ENCODE results near the gene TIAM2.
"Not testable (repeated sequence)": the region's sequence is repeated elsewhere in the genome, so short reads cannot be mapped to it uniquely, and the experiment has no call there.

TIAM2 gene

GRCh38 chr6:155267411-155267810, 272.3 kb downstream of the TIAM2 start:
- DNase-seq, result no peak

DNA sequence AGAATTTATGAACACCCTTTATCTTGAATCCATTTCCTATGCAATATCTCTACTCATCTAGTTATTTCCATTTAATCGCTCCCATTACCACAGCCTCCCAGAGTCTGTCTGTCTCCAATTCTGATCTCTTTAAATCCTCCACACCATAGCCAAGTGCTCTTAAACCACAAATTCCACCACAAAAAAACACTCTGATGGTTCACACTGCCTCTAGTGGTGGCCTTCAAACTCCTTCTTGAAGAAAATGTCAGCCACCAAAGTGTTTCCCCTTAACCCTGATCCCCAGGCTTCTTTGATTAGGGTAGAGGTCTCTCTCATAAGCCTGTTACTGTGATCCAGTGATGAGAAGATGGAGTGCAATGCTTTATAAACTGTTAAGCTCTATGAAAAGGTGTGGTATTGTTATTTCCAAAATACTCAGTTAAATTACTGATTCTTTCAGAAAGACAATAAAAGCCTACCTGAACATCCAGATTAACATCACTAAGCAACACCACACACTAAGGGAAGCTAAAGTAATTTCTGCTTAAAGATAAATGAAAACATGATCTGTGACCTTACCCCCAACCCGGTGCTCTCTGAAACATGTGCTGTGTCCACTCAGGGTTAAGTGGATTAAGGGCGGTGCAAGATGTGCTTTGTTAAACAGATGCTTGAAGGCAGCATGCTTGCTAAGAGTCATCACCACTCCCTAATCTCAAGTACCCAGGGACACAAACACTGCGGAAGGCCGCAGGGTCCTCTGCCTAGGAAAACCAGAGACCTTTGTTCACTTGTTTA, 273.2 kb downstream of the TIAM2 start:
- DNase-seq, result not testable (repeated sequence)

GRCh38 chr6:155269765-155270164, 274.6 kb downstream of the TIAM2 start:
- DNase-seq, result no peak

GRCh38 chr6:155270561-155271091, 275.5 kb downstream of the TIAM2 start:
- no peak for DNase-seq

- no peak for DNase-seq
Measured at GRCh38 chr6:155271145-155271544, 276.0 kb downstream of the TIAM2 start.

GRCh38 chr6:155272353-155273232, 277.5 kb downstream of the TIAM2 start:
- no peak for DNase-seq

DNA sequence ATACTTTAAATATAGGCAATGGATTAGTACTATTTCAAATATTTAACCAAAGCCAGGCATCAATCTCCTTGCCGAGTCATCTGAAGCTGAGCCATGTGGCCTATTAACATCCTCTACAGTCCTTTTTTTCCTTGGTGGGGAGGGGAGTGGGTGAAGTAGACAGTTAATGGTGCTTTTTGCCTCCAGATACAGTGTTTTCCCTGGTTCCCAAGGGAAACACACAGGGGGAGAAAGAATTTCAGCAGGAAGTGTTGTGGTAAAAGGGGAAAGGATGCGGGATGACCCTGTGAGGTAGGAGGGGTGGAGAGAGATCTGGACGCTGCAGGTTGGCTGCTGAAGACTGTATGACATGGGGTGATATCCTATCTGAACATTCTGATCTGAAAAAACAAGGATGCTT, 278.3 kb downstream of the TIAM2 start:
- DNase-seq, result no peak

DNA sequence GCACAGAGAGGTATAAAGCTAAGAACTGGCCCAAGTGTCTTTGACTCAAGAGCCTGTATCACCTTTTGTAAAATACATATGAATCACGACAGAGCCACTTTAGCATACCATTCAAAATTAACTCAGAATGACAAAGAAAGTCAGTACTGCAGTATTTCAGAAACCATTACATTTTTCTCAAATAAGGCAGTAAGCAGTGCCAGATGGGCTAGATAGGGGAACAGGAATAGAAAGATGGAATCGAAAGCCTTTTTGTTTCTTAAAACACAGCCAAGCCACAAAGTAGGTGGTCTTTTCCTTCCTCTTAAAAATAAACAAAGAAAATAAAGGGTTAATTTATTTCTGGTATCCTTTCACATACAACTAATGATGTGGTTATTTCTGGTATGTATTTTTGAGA, 279.0 kb downstream of the TIAM2 start:
- DNase-seq, result no peak

- DNase-seq, result no peak
Measured at GRCh38 chr6:155274533-155274932, 279.4 kb downstream of the TIAM2 start.

DNA sequence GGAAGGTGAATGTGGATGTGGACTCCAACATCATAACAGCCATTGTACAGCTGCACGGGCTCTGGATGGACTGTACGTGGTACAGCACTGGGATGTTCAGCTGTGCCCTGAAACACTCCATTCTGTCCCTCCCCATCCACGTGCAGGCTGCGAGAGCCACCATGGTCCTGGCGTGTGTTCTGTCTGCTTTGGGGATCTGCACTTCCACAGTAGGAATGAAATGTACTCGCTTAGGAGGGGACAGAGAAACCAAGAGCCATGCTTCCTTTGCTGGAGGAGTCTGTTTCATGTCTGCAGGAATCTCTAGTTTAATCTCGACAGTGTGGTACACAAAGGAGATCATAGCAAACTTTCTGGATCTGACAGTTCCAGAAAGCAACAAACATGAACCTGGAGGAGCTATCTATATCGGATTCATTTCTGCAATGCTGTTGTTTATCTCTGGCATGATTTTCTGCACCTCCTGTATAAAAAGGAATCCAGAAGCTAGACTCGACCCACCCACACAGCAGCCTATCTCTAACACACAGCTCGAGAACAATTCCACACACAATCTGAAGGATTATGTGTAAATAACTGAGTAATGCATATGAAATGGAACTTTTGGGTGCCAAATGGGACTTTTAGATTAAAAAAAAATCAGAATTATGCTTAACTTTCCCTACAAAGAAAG, 280.8 kb downstream of the TIAM2 start:
- DNase-seq, result no peak

DNA sequence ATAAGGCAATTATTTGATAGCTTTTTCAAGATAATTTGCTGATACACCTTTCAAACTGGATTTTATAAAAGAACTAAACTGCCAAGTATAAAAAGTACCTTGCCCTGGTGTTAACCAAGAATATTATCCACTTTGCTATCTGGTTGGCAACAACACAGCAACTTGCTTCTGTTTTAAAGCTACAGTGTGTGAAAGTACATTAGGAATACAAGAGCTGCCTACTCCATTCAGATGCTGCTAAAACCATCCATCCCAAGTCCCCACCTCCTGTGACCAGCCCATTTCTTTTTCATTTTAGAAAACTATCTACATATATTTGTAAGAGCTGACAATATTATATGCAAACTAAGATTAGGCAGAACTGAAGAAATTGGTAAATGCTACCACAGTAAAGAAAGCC, 281.5 kb downstream of the TIAM2 start:
- no peak for DNase-seq

DNA sequence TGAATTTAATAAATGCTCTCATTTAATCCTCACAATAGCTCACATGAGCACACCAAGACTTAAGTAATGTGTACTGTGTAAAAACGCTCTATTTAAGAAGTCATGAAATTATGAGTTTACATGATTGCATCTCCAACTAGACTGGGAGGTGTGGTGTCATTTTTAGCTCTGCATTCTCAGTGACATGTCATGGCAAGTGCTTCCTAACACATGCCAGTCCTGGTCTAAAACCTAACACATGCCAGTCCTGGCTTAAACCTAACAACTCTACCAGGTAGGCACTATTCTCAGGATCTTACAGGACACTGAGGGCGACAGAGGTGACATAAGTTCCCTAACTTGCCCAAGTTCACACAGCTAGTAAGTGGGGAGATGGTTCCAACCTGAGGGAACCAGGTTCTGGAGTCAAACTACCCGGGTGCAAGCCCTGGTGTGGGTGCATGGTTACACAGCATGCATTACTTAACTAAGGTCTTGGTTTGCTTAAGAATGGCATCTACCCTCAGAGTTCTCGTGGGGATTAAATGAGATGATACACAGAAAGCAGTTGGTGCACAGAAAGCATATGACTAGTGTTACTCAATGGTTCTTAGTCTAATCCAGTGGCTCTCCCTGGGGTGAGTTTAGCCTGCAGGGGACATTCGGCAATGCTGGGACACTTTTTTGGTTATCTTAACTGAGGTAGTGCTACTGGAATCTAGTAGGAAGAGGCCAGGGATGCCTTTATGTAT, 283.4 kb downstream of the TIAM2 start:
- no peak for DNase-seq

DNA sequence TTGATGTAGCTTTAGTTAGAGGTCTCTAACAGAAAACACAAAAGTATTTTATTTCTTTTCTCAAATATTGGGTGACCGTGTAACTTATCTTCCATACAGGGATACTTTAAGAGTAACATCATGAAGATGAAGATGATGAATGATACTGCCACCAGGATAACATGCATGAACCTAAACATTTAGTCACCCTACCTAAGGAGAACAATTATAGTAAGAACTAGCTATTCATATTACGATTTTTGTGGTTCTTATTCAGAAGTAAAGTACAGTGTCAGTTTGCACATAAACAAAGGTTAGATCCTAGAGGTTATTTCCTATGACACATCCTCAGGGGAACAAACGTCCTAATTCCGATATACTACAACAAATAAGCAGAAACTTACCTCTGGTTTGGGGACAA, 289.7 kb downstream of the TIAM2 start:
- no peak for DNase-seq

- DNase-seq, result no peak
Measured at GRCh38 chr6:155287762-155288161, 292.6 kb downstream of the TIAM2 start.

DNA sequence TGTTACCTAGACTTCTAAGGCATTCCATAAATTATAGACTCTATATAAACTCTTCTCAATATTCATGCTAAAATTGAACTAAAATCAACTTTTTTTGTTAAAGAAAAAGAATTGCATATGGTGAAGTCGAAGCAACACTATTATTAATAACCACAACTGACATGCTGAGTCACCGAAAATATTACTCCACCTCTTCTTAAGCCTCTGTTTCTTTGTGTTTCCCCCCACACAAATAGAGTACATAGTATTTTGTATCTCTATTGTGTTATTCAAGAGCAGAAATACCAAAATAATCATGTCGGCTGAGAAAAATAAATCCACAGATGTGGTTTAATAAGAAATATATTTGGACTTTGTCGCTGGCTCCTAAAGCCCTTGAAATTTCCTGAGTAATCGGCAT, 295.4 kb downstream of the TIAM2 start:
- DNase-seq, result no peak

DNA sequence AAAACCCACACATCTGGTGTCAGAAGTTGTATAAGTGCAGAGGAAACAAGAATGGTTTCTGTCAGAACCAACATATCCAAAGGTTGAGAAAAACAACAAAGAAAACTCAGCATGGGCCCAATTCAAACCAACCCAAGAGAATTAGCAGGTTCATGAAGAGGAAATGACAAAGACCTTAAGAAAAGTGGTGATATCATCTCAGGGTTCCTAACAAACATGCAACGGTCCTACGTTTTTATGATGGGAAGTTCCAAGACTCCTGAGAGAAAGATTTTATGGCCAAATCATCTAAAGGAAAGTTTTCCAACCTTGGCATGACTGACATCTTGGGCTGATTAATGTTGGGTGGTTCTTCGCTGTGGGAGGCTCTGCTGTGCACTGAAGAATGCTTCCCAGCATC, 296.2 kb downstream of the TIAM2 start:
- no peak for DNase-seq

GRCh38 chr6:155292711-155293110, 297.6 kb downstream of the TIAM2 start:
- no peak for DNase-seq

DNA sequence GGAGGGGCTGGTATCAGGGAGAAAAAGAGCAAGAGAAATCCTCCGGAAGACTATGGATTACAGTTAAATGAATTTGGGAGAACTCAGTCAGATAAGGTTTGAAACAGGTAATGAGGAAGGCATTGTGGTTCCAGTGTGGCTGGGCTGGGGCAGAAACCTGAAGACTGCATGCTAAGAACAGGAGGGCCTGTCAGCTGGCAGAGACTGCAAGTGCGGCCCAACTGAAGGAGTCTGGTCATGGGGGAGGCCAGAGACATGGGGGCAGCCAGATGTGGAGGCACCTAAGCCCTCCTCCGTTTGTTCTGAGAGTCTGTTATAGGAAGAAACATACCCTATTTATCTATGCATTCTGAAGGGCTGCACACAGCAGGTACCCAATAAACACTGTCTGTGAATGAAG, 302.6 kb downstream of the TIAM2 start:
- DNase-seq, result no peak

- DNase-seq, result no peak
Measured at GRCh38 chr6:155301867-155302266, 306.8 kb downstream of the TIAM2 start.

- no peak for DNase-seq
Measured at GRCh38 chr6:155303361-155303870, 308.3 kb downstream of the TIAM2 start.

GRCh38 chr6:155306958-155307357, 311.8 kb downstream of the TIAM2 start:
- DNase-seq, result no peak

All from stimulated activated CD4-positive, alpha-beta T cell treated with anti-CD3 and anti-CD28 coated beads, Interleukin-12 subunit alpha, Interleukin-12 subunit beta, amount 100 ng/mL, for 4 hours (primary cell).